CD4-positive, alpha-beta T cell treated with Interleukin-6 at 100 ng/mL for 8 hours (primary cell): ENCODE data around the gene OR14C36.
"Not testable (repeated sequence)": the region's sequence is repeated elsewhere in the genome, so short reads cannot be mapped to it uniquely, and the experiment has no call there.

Experiments used
- DNase-seq: peaks from one replicate; pipeline ENCODE4 v3.0.0-alpha.2; 2020; ENCODE audit warnings: mixed read lengths, low spot score

OR14C36 gene

GRCh38 chr1:248348475-248348874 lies at the start of gene OR14C36:
OR14C36 (plus strand) TSS chr1:248348775; CDS start chr1:248348775, 0 bp downstream.
- no peak for DNase-seq

- DNase-seq = no peak
Observed at GRCh38 chr1:248303324-248303723, 45.3 kb upstream of the OR14C36 start, which contains the start of gene OR2T12. OR2T12 (minus strand) TSS chr1:248303424; CDS start chr1:248295578, 7,846 bp downstream.

- DNase-seq = not testable (repeated sequence)
Observed at GRCh38 chr1:248305672-248306071, 42.9 kb upstream of the OR14C36 start.

GRCh38 chr1:248306103-248306502 lies 42.5 kb upstream of the OR14C36 start:
- no peak for DNase-seq

- DNase-seq = not testable (repeated sequence)
Observed at GRCh38 chr1:248306740-248307139, 41.8 kb upstream of the OR14C36 start.

GRCh38 chr1:248316796-248317195 lies 31.8 kb upstream of the OR14C36 start:
- no peak for DNase-seq

GRCh38 chr1:248324468-248324867 lies 24.1 kb upstream of the OR14C36 start, which contains the start of gene OR2M7:
OR2M7 (minus strand) TSS chr1:248324568; CDS start chr1:248324568, 0 bp downstream.
- DNase-seq = no peak

- DNase-seq = no peak
Observed at GRCh38 chr1:248343451-248343850, 5.1 kb upstream of the OR14C36 start.

- no peak for DNase-seq
Observed at GRCh38 chr1:248359415-248359814, 10.8 kb downstream of the OR14C36 start.

- DNase-seq = no peak
Observed at GRCh38 chr1:248361121-248361715, 12.6 kb downstream of the OR14C36 start, which contains the start of gene OR2T4. OR2T4 (plus strand) TSS chr1:248361665; CDS start chr1:248361665, 0 bp downstream.

GRCh38 chr1:248366609-248367008 lies 18.0 kb downstream of the OR14C36 start:
- no peak for DNase-seq

- DNase-seq = no peak
Observed at GRCh38 chr1:248372394-248372793, 23.8 kb downstream of the OR14C36 start.

GRCh38 chr1:248373761-248374160 lies 25.2 kb downstream of the OR14C36 start:
- no peak for DNase-seq

GRCh38 chr1:248375446-248375845 lies 26.9 kb downstream of the OR14C36 start, which contains the start of gene OR2T6:
OR2T6 (plus strand) TSS chr1:248375746; CDS start chr1:248387609, 11,863 bp downstream.
- DNase-seq = no peak

- no peak for DNase-seq
Observed at GRCh38 chr1:248376916-248377315, 28.3 kb downstream of the OR14C36 start.

GRCh38 chr1:248380854-248381253 lies 32.3 kb downstream of the OR14C36 start:
- no peak for DNase-seq

- no peak for DNase-seq
Observed at GRCh38 chr1:248388426-248388825, 39.9 kb downstream of the OR14C36 start.

GRCh38 chr1:248393050-248393449 lies 44.5 kb downstream of the OR14C36 start:
- no peak for DNase-seq
